ENCODE results near the gene AOPEP.

GRCh38 chr9:94999832-95000231 is 273.3 kb downstream of the AOPEP start:
- TF ChIP-seq E2F4 (CRISPR knock-in tag; IDR thresholded peaks at IDR 0.05; ENCODE audit: borderline replicate concordance, low read depth), result no peak
- no peak for TF ChIP-seq FOXK1 (CRISPR knock-in tag; IDR thresholded peaks at IDR 0.05)
- TF ChIP-seq ZNF121 (CRISPR knock-in tag; IDR thresholded peaks at IDR 0.05), result no peak
- no peak for TF ChIP-seq CTCF (IDR thresholded peaks at IDR 0.05)
- no peak for TF ChIP-seq ZNF317 (CRISPR knock-in tag; IDR thresholded peaks at IDR 0.05; ENCODE audit: borderline replicate concordance, low read depth)
- no peak for TF ChIP-seq ATF2 (CRISPR knock-in tag; IDR thresholded peaks at IDR 0.05; ENCODE audit: borderline replicate concordance, low read depth)

Measured in WTC11 (cell line).